Parathyroid adenoma (tissue), 2 donors: ENCODE results near the gene IL17B.
A peak's percentile ranks its signal among the peaks of the same experiment; 100 is the strongest.

Experiments
- H2AFZ ChIP-seq: fragments of 300-600 bp; sonication (generic); one replicate; pipeline ENCODE4 v1.7.0; 2017; ENCODE audit warnings: antibody characterized with exemption, mild to moderate bottlenecking
- H3K27ac ChIP-seq: fragments of 300-600 bp; sonication (generic); one replicate; pipeline ENCODE4 v1.7.0; 2017
- H3K27me3 ChIP-seq: fragments of 300-600 bp; sonication (generic); one replicate; pipeline ENCODE4 v1.7.0; 2017; ENCODE audit warnings: low read length; ENCODE audit not compliant: control insufficient read depth, insufficient read depth
- H3K36me3 ChIP-seq: fragments of 300-600 bp; sonication (generic); one replicate; pipeline ENCODE4 v1.7.0; 2017; ENCODE audit warnings: low read length; ENCODE audit not compliant: control insufficient read depth, insufficient read depth
- H3K4me1 ChIP-seq: fragments of 300-600 bp; sonication (generic); one replicate; pipeline ENCODE4 v1.7.0; 2017; ENCODE audit warnings: control low read depth
- H3K4me2 ChIP-seq: fragments of 300-600 bp; sonication (generic); one replicate; pipeline ENCODE4 v1.7.0; 2017; ENCODE audit warnings: low read length
- H3K4me3 ChIP-seq: fragments of 300-600 bp; sonication (generic); one replicate; pipeline ENCODE4 v1.7.0; 2017; ENCODE audit warnings: low read depth, low read length
- H3K79me2 ChIP-seq: fragments of 300-600 bp; sonication (generic); one replicate; pipeline ENCODE4 v1.7.0; 2017; ENCODE audit warnings: control low read depth
- H3K9ac ChIP-seq: fragments of 300-600 bp; sonication (generic); one replicate; pipeline ENCODE4 v1.7.0; 2017; ENCODE audit warnings: mild to moderate bottlenecking
- H3K9me3 ChIP-seq: fragments of 300-600 bp; sonication (generic); one replicate; pipeline ENCODE4 v1.7.0; 2017; ENCODE audit warnings: low read length; ENCODE audit not compliant: control insufficient read depth
- CTCF ChIP-seq: fragments of 300-600 bp; sonication (generic); IDR thresholded peaks from one replicate; pipeline ENCODE4 v1.7.0; 2017; ENCODE audit warnings: antibody characterized with exemption, mild to moderate bottlenecking
- donor health status: primary hyperparathyroidism.

The IL17B gene

GRCh38 chr5:149374303-149374702 lies 4.8 kb downstream of the IL17B start:
- Histone ChIP-seq H3K4me1 (peaks cover 13% of the 10 kb centered on the region), H2AFZ (no peak overlapping the region), H3K79me2 (no peaks in the 10 kb centered on the region), H3K4me3 (no peak overlapping the region), H3K27me3 (no peaks in the 10 kb centered on the region), H3K27ac (no peak overlapping the region), H3K4me2 (no peak overlapping the region), H3K9ac (no peak overlapping the region), H3K36me3 (no peaks in the 10 kb centered on the region), H3K9me3 (no peaks in the 10 kb centered on the region)
- TF ChIP-seq CTCF = no peak

GRCh38 chr5:149372932-149373331 lies 6.2 kb downstream of the IL17B start:
- no peak for TF ChIP-seq CTCF
- Histone ChIP-seq H3K27ac (no peak overlapping the region), H3K36me3 (no peaks in the 10 kb centered on the region), H3K4me1 (peaks cover 13% of the 10 kb centered on the region), H3K4me3 (no peak overlapping the region), H3K27me3 (no peaks in the 10 kb centered on the region), H3K4me2 (no peak overlapping the region), H3K9me3 (no peaks in the 10 kb centered on the region), H3K9ac (no peak overlapping the region), H2AFZ (no peak overlapping the region), H3K79me2 (no peaks in the 10 kb centered on the region)

GRCh38 chr5:149372076-149372795 lies 6.9 kb downstream of the IL17B start:
- no peak for TF ChIP-seq CTCF
- Histone ChIP-seq H3K4me3 (no peak overlapping the region), H2AFZ (no peak overlapping the region), H3K27ac (no peak overlapping the region), H3K9me3 (no peaks in the 10 kb centered on the region), H3K36me3 (no peaks in the 10 kb centered on the region), H3K9ac (no peak overlapping the region), H3K27me3 (no peaks in the 10 kb centered on the region), H3K4me2 (no peak overlapping the region), H3K79me2 (no peaks in the 10 kb centered on the region), H3K4me1 (peaks cover 13% of the 10 kb centered on the region)

GRCh38 chr5:149371296-149371962 lies 7.7 kb downstream of the IL17B start:
- Histone ChIP-seq H3K36me3 (no peaks in the 10 kb centered on the region), H3K27ac (peak overlapping the region; percentile 48), H3K4me3 (no peak overlapping the region), H3K9me3 (no peaks in the 10 kb centered on the region), H3K4me1 (peaks cover 13% of the 10 kb centered on the region), H3K79me2 (no peaks in the 10 kb centered on the region), H3K4me2 (no peak overlapping the region), H2AFZ (peak overlapping the region; percentile 63), H3K27me3 (no peaks in the 10 kb centered on the region), H3K9ac (no peak overlapping the region)
- TF ChIP-seq CTCF = peak; percentile 80

GRCh38 chr5:149370878-149371277 lies 8.2 kb downstream of the IL17B start:
- Histone ChIP-seq H3K4me1 (peaks cover 13% of the 10 kb centered on the region), H3K4me2 (no peak overlapping the region), H3K27me3 (no peaks in the 10 kb centered on the region), H3K9me3 (no peaks in the 10 kb centered on the region), H3K9ac (no peak overlapping the region), H3K79me2 (no peaks in the 10 kb centered on the region), H3K4me3 (no peak overlapping the region), H2AFZ (peak overlapping the region; percentile 63), H3K27ac (peak overlapping the region; percentile 48), H3K36me3 (no peaks in the 10 kb centered on the region)
- TF ChIP-seq CTCF = no peak
